ENCODE data around the gene MAGED4B.

The MAGED4B gene

DNA sequence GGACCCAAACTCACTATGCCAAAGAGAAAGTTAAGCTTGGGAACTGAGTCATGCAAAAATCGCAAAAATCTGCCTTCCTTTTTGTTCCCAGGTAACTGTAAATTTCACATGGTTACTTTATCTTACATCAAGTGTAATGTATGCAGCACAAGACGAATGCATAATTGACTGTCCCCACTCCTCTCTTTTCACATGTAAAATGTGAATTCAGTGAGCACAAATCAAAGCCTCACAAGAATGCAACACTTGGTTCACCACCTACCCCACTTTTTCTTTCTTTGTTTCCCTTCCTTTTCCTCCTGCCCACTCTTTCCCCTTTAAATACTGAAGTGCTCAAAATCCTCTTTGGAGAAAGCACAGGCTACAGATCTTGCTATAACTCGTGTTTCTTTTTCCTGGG, 53.2 kb downstream of the MAGED4B start:
- DNase-seq (ENCODE audit: low read depth): no peak
- H3K4me3 ChIP-seq (ENCODE audit: low read length): no peak overlapping the region
- TF ChIP-seq, protein P1, sequence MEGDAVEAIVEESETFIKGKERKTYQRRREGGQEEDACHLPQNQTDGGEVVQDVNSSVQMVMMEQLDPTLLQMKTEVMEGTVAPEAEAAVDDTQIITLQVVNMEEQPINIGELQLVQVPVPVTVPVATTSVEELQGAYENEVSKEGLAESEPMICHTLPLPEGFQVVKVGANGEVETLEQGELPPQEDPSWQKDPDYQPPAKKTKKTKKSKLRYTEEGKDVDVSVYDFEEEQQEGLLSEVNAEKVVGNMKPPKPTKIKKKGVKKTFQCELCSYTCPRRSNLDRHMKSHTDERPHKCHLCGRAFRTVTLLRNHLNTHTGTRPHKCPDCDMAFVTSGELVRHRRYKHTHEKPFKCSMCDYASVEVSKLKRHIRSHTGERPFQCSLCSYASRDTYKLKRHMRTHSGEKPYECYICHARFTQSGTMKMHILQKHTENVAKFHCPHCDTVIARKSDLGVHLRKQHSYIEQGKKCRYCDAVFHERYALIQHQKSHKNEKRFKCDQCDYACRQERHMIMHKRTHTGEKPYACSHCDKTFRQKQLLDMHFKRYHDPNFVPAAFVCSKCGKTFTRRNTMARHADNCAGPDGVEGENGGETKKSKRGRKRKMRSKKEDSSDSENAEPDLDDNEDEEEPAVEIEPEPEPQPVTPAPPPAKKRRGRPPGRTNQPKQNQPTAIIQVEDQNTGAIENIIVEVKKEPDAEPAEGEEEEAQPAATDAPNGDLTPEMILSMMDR (IDR thresholded peaks at IDR 0.05; ENCODE audit: insufficient read depth, low read depth, low read length, missing control alignments): no peak
